Pons (tissue), 1 donor: Measurements from ENCODE around the gene TBC1D10A.

ENCODE experiments used
- DNase-seq: peaks from one replicate; pipeline ENCODE4 v3.0.0-alpha.2; 2016; ENCODE audit warnings: low spot score

Gene TBC1D10A, protein sequence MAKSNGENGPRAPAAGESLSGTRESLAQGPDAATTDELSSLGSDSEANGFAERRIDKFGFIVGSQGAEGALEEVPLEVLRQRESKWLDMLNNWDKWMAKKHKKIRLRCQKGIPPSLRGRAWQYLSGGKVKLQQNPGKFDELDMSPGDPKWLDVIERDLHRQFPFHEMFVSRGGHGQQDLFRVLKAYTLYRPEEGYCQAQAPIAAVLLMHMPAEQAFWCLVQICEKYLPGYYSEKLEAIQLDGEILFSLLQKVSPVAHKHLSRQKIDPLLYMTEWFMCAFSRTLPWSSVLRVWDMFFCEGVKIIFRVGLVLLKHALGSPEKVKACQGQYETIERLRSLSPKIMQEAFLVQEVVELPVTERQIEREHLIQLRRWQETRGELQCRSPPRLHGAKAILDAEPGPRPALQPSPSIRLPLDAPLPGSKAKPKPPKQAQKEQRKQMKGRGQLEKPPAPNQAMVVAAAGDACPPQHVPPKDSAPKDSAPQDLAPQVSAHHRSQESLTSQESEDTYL

DNA sequence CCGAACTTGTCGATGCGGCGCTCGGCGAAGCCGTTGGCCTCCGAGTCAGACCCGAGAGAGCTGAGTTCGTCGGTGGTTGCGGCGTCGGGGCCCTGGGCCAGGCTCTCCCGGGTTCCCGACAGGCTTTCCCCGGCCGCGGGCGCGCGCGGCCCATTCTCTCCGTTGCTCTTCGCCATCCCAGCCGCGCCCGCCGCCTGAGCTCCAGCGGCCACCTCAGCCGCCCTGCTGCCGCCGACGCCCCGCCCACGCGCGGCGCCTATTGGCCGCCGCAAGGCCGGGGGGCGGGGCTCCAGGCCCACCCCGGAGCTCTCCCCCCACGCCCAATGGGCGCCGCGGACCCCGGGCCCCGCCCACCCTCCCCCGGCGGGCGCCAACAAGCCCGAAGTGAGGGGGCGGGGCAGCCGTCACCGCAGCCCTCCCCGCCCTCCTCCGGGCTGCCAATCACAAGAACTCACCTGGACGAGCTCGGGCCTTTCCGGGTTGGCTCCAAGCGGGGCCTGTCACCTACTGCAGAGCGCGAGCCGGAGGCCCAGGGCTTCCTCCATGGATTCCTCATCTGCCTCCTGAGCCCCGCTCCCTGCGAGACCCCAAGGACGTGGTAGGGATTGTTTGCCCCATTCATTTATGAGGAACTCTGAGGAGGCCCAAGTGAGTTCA, at the start of gene TBC1D10A:
Gene TBC1D10A (minus strand): TSS at position 236 of the 657 bp plus-strand sequence. CDS start 60 bp downstream, at position 176.
- DNase-seq: peak; percentile 82

GRCh38 chr22:30375312-30375849, 48.6 kb upstream of the TBC1D10A start:
- no peak for DNase-seq

DNA sequence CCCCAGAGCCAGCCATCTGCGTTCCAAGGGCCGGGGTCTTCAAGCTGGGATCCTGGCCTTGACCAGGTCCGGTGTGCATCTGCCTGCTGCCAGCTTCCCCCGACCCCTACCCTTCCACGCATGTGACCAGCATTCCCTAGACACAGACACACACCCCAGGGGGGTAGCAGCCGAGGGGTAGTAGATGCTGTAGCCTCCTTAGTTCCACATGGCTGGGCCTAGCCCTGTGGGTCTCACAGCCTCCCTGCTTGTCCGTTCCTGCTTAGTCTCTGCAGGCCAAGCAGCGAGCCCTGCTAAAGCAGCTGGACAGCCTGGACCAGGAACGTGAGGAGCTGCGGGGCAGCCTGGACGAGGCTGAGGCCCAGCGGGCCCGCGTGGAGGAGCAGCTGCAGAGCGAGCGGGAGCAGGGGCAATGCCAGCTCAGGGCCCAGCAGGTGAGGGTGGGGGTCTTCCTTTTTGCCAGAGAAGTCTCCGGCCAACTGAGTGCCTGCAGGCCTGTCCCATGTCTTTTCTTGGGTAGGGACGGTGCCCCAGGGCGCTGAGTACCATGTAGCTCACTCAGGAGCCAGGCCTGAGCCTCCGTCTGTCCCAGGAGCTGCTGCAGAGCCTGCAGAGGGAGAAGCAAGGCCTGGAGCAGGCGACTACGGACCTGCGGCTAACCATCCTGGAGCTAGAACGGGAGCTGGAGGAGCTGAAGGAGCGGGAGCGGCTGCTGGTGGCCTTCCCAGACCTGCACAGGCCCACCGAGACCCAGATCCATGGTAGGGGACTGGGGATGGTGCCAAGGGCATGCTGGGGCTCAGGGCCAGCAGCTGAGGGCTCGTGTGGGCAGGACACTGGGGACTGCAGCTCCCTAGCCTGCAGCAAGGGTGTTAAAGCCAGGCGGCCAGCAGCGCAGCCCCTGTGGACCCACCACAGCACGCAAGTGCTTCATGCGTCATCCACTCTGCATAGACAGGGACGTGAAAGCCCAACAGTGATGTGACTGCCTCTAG, 46.9 kb upstream of the TBC1D10A start:
- DNase-seq: no peak

- no peak for DNase-seq
Observed at GRCh38 chr22:30372915-30373314, 46.2 kb upstream of the TBC1D10A start.

DNA sequence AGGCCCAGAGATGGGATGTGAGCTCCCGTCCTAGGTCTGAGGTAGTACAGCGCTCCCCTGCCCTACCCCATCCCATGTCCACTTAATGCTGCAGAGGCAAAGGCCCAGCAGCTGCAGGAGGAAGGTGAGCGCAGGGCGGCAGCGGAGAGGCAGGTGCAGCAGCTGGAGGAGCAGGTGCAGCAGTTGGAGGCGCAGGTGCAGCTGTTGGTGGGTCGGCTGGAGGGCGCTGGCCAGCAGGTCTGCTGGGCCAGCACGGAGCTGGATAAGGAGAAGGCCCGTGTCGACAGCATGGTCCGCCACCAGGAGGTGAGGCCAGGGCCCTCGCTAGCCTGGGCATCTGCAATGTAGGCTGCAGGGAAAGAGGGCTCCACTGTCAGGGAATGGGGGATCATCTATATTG, 45.2 kb upstream of the TBC1D10A start:
- no peak for DNase-seq

DNA sequence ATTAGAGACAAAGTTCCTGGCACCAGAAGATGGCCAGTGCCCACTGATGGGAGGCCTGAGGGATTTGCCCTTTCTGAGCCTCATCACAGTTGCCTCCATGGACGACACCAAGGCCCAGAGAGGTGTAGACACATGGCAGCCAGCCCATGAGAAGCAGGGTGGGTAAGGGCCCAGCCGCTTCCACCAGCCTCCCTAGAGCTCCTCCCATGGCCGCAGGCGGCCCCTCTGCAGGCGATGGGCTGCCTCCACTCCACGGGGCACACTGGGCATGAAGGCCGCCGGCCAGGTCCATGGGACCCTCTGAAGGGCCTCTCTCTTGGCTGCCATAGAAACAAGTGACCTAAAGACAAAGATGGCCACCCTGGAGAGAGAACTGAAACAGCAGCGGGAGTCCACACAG, 44.6 kb upstream of the TBC1D10A start:
- DNase-seq: no peak

- no peak for DNase-seq
Observed at GRCh38 chr22:30370641-30371230, 44.0 kb upstream of the TBC1D10A start.

- DNase-seq: no peak
Observed at GRCh38 chr22:30368420-30368819, 41.7 kb upstream of the TBC1D10A start.

DNA sequence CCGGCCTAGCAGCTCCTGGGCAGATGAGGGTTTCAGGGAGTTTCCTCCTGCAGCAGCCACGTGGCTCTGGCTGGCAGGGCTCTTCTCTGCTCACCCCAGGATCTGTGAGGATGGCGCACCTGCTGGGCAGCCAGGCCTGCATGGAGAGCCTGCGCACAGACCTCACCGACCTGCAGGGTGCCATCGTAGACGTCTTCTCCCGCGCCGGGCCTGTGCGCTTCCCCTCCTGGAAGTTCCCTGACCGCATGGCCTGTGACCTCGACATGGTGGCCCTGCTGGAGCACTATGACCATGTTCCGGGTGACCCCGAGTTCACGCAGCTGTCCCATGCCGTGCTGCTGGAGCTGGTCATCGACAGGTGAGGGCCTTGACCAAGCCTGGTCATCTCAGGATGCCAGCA, 39.1 kb upstream of the TBC1D10A start:
- DNase-seq: no peak

DNA sequence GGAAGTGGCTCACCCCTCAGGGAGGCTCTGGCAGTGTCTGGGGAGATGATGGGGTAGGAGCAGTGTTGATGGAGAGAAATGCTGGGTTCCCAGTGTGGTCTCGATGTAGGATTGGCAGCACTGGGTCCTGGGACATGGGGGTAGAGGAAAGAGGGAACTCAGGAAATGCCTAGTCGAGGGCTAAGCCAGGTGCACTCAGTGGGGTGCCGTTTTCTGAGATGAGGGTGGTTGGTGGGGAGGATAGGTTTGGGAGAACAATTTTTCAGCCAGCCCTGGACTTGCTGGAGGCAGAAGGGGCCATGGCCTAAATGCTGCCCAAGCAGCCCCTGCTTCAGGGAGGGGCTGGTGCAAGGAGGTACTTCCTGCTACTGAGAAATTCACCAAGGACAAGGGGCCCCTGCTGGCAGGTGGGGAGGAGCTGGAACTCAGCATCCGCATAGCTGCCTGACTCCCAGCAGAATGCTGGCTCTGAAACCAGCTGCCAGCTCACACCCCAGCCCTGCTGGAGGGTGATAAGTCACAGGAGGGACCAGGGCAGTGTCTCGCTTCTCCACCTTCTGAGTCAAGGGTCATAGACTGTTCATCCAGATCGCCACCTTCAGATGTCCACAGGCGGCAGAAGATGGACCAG, 36.0 kb upstream of the TBC1D10A start:
- DNase-seq: no peak

- DNase-seq: no peak
Observed at GRCh38 chr22:30361916-30362650, 35.3 kb upstream of the TBC1D10A start.

DNA sequence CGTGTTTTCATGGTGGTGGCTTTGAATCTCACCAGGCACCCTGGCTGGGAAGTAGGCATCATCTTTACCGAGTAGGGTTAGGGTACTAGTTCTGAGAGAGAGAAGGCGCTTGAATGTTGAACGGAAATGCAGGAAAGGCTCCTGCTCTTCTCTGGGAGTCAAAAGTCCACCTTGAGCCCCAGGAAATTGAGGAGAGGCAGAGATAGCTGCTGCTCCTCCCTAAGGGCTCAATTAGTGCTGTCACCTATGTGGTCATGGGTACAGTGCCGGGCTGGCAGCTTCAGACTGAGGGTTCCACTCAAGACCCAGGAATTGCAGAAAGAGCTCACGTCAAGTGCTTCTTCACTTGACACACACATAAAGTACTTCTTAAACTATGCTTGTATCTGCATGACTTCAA, 31.8 kb upstream of the TBC1D10A start:
- DNase-seq: no peak

- no peak for DNase-seq
Observed at GRCh38 chr22:30357650-30358215, 31.0 kb upstream of the TBC1D10A start.

DNA sequence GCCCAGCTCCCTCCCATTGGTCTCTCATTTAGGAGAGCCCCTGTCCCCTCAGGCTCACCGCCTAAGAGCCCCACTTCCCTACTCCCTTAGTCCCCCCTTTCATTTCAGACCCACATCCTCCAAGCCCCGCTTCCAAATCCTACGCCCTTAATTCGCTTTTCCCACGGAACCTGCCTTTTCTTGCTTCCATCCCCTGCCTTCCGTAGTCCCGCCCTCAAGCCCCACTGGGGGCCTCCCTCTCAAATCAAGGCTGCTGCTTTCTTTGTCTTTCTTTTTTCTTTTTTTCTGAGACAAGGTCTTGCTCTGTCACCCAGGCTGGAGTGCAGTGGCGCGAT, 30.5 kb upstream of the TBC1D10A start:
- DNase-seq: no peak

GRCh38 chr22:30356449-30357235, 29.9 kb upstream of the TBC1D10A start, which contains the start of the genes CCDC157 and SF3A1:
CCDC157 (plus strand) TSS chr22:30357007; CDS start chr22:30366001, 8,994 bp downstream.
SF3A1 (minus strand) TSS chr22:30356894; CDS start chr22:30356792, 102 bp downstream.
- peak; percentile 85 for DNase-seq

GRCh38 chr22:30354644-30355043, 27.9 kb upstream of the TBC1D10A start:
- no peak for DNase-seq

DNA sequence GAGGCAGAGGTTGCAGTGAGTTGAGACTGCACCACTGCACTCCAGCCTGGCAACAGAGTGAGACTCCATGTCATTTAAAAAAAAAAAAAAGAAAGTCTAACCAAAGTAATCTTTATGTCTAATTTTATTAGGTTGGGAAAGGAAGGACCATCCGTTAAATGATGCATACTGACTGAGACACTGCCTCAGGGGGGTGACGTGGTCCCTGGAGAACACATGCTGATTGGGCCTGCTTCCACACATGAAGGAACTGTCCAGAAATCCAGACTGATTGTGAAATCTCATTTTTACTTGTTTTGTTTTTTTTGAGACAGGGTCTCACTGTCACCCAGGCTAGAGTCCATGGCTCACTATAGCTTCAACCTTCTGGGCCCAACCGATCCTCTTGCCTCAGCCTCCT, 24.5 kb upstream of the TBC1D10A start:
- no peak for DNase-seq

DNA sequence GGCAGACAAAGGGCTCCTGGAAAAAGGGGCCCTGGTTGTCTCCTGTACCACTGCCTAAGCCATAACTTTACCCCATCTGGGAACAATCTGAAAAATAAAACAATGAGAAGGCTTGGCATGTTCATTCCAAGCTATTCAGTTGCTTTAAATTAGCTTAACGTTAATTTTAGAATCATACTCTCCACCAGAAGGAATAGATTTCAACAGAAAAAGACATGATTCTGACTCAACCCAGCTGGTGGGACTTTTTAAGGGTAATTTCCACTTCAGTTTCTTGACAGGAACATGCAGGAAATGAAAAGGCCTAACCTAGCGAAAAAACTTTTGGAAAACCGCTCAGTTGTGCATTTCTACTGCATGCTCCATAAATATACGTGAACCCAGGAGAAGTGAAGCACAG, 22.1 kb upstream of the TBC1D10A start:
- no peak for DNase-seq

DNA sequence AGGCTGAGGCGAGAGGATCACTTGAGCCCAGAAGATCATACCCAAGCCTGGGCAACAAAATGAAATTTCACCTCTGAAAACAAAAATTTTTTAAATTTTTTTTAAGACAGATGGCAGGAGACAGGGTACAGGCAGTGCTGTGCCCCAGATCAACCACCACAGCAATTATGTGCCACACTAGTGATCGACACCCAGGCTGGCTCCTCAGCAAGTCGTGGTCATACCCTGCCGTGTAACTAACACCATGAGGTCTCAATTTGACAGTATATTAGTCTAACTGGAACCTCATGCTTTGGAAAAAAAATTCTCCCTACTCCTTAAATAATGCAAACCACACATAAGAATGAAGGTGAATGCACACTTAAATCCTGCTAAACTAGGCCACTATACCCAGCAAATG, 21.7 kb upstream of the TBC1D10A start:
- DNase-seq: no peak
